HG02798 (cell line): ENCODE measurements around the gene FERD3L.
"Not testable (repeated sequence)": the region's sequence is repeated elsewhere in the genome, so short reads cannot be mapped to it uniquely, and the experiment has no call there.

Source experiments
- ATAC-seq: cut with Tn5 transposase; IDR thresholded peaks from one replicate; pipeline ENCODE4 v1.9.1; 2021; ENCODE audit warnings: mild to moderate bottlenecking; ENCODE audit not compliant: unreplicated experiment, poor library complexity

FERD3L gene, protein sequence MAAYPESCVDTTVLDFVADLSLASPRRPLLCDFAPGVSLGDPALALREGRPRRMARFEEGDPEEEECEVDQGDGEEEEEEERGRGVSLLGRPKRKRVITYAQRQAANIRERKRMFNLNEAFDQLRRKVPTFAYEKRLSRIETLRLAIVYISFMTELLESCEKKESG

DNA sequence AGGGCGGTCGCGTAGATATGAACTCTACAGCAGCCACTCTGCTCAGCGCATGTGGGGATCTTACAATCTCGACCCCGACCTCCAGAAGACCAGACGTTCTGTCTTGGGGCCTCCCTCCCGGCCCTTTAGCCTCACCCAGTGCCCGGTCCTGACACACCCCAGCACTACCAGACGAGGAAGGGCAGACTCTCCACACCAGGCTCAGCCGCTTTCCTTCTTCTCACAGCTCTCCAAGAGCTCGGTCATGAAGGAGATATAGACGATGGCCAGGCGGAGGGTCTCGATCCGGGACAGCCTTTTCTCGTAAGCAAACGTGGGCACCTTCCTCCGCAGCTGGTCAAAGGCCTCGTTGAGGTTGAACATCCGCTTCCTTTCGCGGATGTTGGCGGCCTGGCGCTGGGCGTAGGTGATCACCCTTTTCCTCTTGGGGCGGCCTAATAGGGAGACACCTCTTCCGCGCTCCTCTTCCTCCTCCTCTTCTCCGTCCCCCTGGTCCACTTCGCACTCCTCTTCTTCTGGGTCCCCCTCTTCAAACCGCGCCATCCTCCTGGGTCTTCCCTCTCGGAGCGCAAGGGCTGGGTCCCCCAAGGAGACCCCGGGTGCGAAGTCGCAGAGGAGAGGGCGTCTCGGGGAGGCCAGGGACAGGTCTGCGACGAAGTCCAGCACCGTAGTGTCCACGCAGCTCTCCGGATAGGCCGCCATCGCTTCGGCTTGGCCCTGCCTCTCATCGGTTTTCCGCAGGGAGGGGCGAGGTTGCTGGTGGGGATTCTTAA, at the start of gene FERD3L:
Gene FERD3L (minus strand): TSS at position 761 of the 773 bp plus-strand sequence. CDS start 59 bp downstream, at position 702.
- no peak for ATAC-seq

GRCh38 chr7:19194417-19194816, 49.2 kb upstream of the FERD3L start:
- ATAC-seq: not testable (repeated sequence)

DNA sequence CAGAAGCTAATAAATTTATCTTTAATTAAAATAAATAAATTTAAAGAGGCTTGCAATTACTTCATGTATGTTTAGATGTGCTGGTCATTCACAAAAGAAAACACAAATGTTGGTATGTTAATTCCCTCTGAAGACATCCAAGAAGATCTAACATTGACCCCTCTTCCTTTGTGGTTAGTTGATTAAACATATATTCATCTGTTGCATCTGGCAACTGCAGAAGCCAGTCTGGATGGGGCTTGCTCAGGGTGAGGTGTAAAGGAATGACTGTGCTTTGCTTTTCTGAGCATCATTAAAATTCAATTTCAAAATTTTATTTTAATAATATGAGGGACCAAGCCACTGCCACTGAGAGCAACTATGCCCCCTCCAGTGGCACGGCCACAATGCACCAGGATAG, 36.4 kb upstream of the FERD3L start:
- no peak for ATAC-seq

GRCh38 chr7:19178595-19178994, 33.4 kb upstream of the FERD3L start:
- no peak for ATAC-seq

GRCh38 chr7:19177269-19177668, 32.0 kb upstream of the FERD3L start:
- no peak for ATAC-seq

- ATAC-seq: no peak
These were observed 30.0 kb upstream of the FERD3L start for GRCh38 chr7:19175241-19175640.

DNA sequence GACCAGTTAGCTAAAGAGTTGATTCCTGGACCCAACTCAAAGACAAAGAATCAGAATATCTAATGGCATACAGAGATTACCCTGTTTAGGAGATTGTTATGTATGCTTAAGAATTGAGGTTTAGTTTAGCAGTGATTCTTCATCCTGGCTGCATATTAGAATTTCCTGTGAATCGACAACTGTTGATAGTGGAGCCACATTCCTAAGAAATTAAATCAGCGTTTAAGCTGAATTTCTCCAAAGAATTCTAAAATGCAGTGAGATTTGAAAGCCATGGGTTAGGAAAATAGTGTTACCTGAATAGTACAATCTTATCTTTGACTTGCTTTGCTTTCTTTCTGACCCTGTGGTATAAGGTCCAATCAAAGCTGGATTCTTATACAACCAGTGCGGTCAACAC, 16.4 kb upstream of the FERD3L start:
- ATAC-seq: no peak

DNA sequence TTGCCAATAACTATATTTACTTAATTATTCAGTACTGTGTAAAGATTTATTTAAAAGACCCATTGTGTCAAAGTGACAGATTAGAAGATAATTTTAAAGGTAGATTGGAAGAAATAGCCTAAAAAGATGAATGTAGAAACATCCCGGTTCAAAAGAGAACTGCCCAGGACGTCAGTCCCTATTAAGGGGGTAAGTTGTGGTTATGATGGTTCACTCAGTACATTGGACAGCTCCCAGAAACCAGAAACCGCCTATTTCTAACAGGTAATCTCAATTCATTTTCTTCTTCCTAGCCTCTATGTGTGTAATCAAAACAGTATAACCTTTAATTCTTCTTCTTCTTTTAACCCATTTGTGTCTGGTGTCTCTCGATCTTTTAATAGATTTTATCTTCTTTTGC, 1.5 kb upstream of the FERD3L start:
- ATAC-seq: no peak

DNA sequence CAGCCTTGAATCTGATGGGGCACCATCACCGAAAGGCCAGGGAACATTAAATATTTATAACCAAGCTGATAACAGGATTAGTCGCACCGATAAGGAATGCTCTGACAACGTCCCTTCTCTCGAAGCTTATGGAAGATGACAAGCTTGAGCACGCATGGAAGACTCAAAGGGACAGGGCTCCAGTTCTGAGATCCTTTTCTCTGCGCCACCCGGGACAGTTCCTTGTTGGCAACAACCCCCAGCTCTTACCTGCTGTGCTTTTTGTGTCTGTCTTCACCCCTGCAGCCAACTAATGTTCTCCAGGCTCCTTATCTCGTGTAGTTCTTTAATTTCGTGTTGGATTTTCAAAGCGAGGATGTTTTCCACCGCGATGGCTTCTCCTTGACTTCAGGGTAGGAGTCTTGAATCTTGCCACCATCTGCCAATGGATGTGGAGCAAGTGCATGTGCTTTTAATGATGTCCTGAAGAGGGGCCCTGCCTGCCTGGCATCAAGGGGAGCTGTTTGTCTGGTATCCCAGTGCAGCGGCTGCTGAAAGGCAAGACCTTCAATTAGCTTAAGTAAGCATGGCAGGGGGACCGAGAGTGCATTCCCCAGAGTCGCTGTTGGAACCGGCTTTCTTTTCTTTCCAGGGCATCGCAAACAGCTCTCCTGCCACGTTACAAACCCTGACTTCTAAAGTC, 354 bp upstream of the FERD3L start:
- ATAC-seq: no peak

DNA sequence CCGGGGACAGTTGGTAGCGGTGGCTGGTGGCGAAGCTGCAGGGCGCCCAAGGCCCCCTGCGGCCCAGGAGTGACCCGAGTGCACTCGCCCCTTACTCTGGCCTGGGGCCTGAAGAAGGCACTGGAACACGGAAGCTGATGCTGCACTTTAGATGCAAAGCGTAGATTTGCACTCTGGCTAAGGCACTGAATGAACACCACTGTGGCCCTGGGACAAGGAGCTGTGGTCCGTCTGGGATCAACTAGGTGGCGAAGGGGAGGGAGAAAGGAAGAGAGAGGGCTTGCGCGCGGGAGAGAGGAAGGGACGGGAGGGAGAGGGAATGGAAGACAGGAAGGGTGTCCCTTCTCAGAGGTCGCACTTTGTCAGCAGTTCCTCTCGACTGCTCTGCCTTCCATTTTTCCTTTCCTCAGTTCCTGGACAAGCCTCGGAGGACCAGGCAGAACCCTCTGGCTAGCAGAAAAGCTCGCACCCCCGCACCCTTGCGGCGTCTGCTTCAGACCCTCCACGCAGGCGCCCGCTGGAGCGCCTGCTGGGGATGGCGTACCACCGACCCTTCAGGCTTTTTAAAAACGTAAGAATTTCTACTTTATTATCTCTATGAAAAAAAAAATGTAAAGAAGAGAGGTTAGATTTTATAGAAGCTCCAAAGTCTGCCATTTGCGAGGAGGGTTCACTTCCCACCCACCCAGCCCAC, 1.2 kb downstream of the FERD3L start:
- no peak for ATAC-seq

GRCh38 chr7:19139706-19140327, 5.4 kb downstream of the FERD3L start:
- ATAC-seq: no peak

DNA sequence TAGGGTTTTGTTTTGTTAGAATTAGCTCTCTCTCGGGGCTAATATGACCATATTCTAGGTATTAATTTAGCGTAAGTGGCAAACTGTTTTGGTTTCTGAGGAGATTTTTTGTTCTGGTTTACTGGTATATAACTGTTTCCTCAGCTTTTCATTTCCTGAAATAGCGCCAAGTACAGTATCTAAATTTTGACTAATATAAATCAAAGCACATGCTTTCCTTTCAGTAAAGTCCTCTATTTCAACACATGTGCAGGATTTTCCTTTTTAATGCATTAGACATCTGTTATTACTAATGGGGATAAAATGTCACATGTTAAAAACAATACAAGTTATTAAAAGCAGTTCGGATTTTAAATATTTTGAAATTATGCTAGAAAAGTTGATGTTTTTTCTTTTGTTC, 11.3 kb downstream of the FERD3L start:
- no peak for ATAC-seq

DNA sequence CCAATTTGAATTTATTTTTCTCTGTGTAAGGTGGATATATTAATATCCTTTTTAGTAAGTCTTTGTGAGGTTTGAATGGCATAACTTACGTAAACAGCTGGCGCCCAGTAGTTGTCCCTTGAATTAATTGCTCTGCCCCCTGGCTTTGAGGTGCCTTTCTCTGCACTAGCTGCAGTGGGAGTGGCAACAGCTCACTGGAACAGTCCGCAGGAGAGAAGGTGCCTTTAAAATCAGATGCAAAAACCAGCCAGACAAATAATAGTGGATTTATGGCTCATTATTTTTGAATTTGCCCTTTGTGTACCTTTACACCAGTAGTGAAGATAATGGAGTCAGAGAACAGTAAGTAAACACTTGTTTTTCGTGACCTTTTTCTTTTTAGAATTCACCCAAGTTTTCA, 11.8 kb downstream of the FERD3L start:
- ATAC-seq: no peak

DNA sequence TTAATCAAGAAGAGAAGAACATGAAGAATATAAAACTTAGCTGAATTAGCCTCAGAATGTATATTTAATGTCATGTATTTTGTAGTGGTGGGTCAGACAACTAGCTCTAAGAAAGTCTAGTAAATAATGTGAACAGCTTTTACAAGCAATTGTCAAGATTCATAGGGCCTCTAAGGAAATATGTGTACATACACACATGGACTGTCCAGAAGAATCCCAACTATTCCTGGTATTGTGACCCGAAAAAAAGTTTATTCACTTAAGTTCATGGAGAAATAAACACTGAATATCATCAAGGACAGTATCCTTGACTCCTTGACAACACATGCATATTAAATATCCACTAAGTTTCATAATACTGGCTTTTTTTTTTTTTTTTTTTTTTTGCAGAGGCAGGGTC, 16.4 kb downstream of the FERD3L start:
- ATAC-seq: no peak

DNA sequence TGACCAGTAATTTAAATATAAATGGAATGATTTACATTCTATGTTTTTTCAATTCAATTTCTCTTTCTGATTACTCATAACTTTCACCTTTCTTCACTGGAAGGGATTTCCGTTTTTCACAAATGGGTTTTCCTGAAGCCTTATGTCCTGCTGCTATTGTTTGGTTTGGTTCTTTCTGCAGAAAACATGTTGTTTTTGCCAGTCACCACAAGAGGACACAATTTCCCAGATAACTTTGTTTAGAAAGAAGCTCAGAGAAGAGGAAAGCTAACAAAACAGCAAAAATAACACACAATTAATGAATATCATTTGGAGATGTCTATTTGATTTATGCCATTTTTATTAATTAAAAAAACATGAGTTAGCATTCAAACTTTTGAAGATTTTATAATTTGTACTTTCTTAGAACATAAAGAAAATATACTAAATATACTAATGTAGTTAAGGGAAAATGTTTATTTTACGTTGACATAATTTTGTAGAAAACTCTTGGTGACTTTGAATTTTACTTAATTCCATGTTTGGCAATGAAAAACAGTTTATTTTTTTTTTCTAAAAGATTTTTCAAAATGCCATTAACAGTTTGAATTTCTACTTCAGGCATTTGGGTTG, 23.1 kb downstream of the FERD3L start:
- ATAC-seq: no peak

DNA sequence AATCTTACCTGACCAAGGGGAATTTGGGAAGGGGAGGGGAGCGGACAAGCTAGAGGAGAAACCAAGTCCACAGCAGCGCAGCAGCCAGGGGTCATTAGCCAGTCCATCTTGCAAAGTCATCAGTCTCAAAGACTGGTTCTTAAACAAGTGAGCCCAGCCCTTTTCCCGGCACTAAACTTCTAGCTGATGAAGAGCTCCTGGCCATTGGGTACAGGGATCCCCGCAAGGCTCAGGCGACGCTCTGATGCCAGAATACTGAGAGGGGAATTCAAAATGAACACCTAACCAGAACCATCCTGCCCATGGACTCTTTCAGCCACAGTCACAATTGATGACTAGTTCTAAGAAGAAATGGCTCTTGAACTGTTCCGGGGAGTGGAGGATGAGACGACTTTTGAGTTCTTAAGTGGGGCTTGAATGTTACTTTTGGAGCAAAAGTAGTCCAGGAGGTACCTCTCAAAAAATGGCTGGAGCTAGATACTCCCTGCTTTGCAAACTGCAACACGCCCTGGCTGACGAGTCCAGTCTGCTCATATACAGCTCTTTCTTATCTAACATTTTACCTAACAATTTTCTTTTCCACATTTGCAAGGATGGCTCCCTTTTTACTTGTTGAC, 25.2 kb downstream of the FERD3L start:
- no peak for ATAC-seq

DNA sequence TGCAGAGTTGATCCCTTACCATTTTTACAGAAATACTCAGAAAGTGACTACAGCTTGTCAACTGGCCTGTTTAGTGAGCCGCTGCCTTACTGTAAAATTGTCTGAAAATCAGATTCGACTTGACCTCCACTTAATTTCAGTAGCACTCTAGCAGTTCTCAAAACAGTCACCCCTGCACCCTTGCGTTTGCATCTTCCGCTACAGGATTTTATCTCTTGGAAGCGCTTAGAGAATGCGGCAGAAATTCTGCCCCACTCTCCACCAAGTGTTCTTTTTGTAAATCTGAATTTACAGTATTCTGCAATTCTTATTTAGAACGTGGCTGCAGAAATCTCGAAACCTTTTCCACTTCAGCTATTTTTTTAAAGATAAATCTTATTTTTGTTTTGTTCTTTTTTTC, 25.8 kb downstream of the FERD3L start:
- no peak for ATAC-seq

DNA sequence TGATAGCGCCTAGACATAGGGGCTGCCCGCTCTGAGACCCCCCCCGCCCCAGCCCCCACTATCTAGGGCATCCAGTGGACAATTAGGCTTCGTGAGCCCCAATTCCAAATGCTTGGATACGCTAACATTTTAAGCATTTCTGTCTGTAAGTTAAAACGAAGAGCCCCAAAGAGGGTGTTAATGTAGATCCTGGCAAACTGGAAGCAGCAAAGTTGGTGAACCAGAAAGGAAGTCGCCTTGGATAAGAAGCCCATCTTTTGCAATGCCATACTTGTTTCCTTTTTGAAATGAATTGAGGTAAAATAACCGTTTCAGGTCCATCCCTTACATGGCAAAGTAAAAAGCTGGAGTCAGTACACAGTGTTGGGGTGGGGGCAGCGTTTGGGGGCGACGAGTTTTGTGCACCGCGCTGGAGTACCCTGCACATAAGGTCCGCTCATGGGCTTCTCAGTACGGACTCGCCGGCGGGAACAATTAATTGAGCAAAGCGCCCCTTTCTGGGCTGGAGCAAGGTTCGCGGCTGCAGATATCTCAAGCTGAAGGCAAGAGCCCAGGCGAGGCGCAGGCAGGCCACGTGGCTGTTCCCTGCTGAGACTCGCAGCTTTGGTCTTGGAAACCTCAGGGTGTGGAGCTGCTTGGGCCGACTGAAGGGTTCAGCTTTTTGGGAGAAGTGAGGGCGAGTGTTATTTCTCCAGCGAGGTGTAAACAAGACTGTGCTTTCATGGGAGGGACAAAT, 26.4 kb downstream of the FERD3L start:
- ATAC-seq: no peak
